Measurements from ENCODE around the gene SOBP. TPM values are rescaled to one million over a fixed set of nuclear protein-coding genes. Genes with fewer than 3 reads are reported as not detected.
A peak's percentile ranks its signal among the peaks of the same experiment; 100 is the strongest.

The SOBP gene
- polyA plus RNA-seq, 3 donors from 2014 or later: not detected

GRCh38 chr6:107657373-107657754 lies 167.4 kb downstream of the SOBP start:
- peaks cover 1 to 11% (median 4%) of the 10 kb centered on the region in 3 donors for H3K27me3 Mint-ChIP-seq (ENCODE audit: low read depth in 3 of 3)
- peak overlapping the region in 2 of 6 donors; percentile 19 to 37 for H3K27ac Mint-ChIP-seq
- H3K4me1 Mint-ChIP-seq: peaks cover 18 to 26% of the 10 kb centered on the region in 2 donors
- H3K36me3 Mint-ChIP-seq: no peaks in the 10 kb centered on the region
- H3K9me3 Mint-ChIP-seq: no peaks in the 10 kb centered on the region
- H3K4me3 Mint-ChIP-seq: peak overlapping the region; percentile 77 to 86 (median 80)
- DNase-seq: no peak

GRCh38 chr6:107657755-107658461 lies 168.0 kb downstream of the SOBP start:
- Mint-ChIP-seq H3K27ac (peak overlapping the region in 4 of 6 donors; percentile 15 to 67 (median 28)), H3K9me3 (no peaks in the 10 kb centered on the region), H3K27me3 (ENCODE audit: low read depth in 3 of 3) (peaks cover 3 to 11% (median 4%) of the 10 kb centered on the region in 3 donors), H3K4me3 (peak overlapping the region; percentile 77 to 86 (median 80)), H3K4me1 (peaks cover 18 to 26% of the 10 kb centered on the region in 2 donors), H3K36me3 (no peaks in the 10 kb centered on the region)
- DNase-seq: peak; percentile 21 to 35 (median 26)

GRCh38 chr6:107658920-107659865 lies 169.3 kb downstream of the SOBP start:
- no peaks in the 10 kb centered on the region for H3K9me3 Mint-ChIP-seq
- peaks cover 3 to 11% (median 4%) of the 10 kb centered on the region in 3 donors for H3K27me3 Mint-ChIP-seq (ENCODE audit: low read depth in 3 of 3)
- H3K4me3 Mint-ChIP-seq: no peak overlapping the region
- no peaks in the 10 kb centered on the region for H3K36me3 Mint-ChIP-seq
- no peak for DNase-seq
- H3K27ac Mint-ChIP-seq: no peak overlapping the region
- H3K4me1 Mint-ChIP-seq: peaks cover 18 to 26% of the 10 kb centered on the region in 2 donors

GRCh38 chr6:107660839-107661238 lies 170.9 kb downstream of the SOBP start:
- no peaks in the 10 kb centered on the region for H3K9me3 Mint-ChIP-seq
- H3K36me3 Mint-ChIP-seq: no peaks in the 10 kb centered on the region
- H3K27ac Mint-ChIP-seq: no peak overlapping the region
- H3K4me1 Mint-ChIP-seq: peaks cover 18 to 26% of the 10 kb centered on the region in 2 donors
- peaks cover 3 to 7% (median 4%) of the 10 kb centered on the region in 3 donors for H3K27me3 Mint-ChIP-seq (ENCODE audit: low read depth in 3 of 3)
- no peak overlapping the region for H3K4me3 Mint-ChIP-seq
- no peak for DNase-seq

GRCh38 chr6:107661291-107661690 lies 171.4 kb downstream of the SOBP start:
- no peaks in the 10 kb centered on the region for H3K36me3 Mint-ChIP-seq
- H3K27me3 Mint-ChIP-seq (ENCODE audit: low read depth in 3 of 3): peaks cover 3 to 7% (median 4%) of the 10 kb centered on the region in 3 donors
- no peak overlapping the region for H3K27ac Mint-ChIP-seq
- no peak for DNase-seq
- H3K4me1 Mint-ChIP-seq: peaks cover 18 to 26% of the 10 kb centered on the region in 2 donors
- H3K9me3 Mint-ChIP-seq: no peaks in the 10 kb centered on the region
- no peak overlapping the region for H3K4me3 Mint-ChIP-seq

GRCh38 chr6:107662333-107662732 lies 172.4 kb downstream of the SOBP start:
- DNase-seq: no peak
- Mint-ChIP-seq H3K4me1 (peaks cover 11 to 16% of the 10 kb centered on the region in 2 donors), H3K27ac (no peak overlapping the region), H3K36me3 (no peaks in the 10 kb centered on the region), H3K9me3 (no peaks in the 10 kb centered on the region), H3K4me3 (no peak overlapping the region), H3K27me3 (ENCODE audit: low read depth in 3 of 3) (peaks cover 3 to 4% (median 4%) of the 10 kb centered on the region in 3 donors)

GRCh38 chr6:107663308-107663707 lies 173.4 kb downstream of the SOBP start:
- H3K27me3 Mint-ChIP-seq (ENCODE audit: low read depth in 3 of 3): peaks cover 0 to 4% (median 3%) of the 10 kb centered on the region in 3 donors
- no peaks in the 10 kb centered on the region for H3K36me3 Mint-ChIP-seq
- DNase-seq: no peak
- H3K27ac Mint-ChIP-seq: no peak overlapping the region
- no peak overlapping the region for H3K4me3 Mint-ChIP-seq
- H3K9me3 Mint-ChIP-seq: no peaks in the 10 kb centered on the region
- H3K4me1 Mint-ChIP-seq: peaks cover 1 to 6% of the 10 kb centered on the region in 2 donors

- H3K4me3 Mint-ChIP-seq: no peak overlapping the region
- H3K9me3 Mint-ChIP-seq: no peaks in the 10 kb centered on the region
- no peak for DNase-seq
- H3K4me1 Mint-ChIP-seq: peaks cover 0 to 1% of the 10 kb centered on the region in 2 donors
- no peaks in the 10 kb centered on the region for H3K36me3 Mint-ChIP-seq
- no peak overlapping the region for H3K27ac Mint-ChIP-seq
- peaks cover 0 to 4% (median 3%) of the 10 kb centered on the region in 3 donors for H3K27me3 Mint-ChIP-seq (ENCODE audit: low read depth in 3 of 3)
Observed at GRCh38 chr6:107665382-107665781, 175.5 kb downstream of the SOBP start.

GRCh38 chr6:107666084-107666980 lies 176.4 kb downstream of the SOBP start:
- no peak overlapping the region for H3K27ac Mint-ChIP-seq
- H3K4me1 Mint-ChIP-seq: peaks cover 0 to 1% of the 10 kb centered on the region in 2 donors

GRCh38 chr6:107666981-107667601 lies 177.2 kb downstream of the SOBP start:
- no peak overlapping the region for H3K4me3 Mint-ChIP-seq
- H3K27me3 Mint-ChIP-seq (ENCODE audit: low read depth in 3 of 3): peaks cover 0 to 5% (median 2%) of the 10 kb centered on the region in 3 donors
- H3K4me1 Mint-ChIP-seq: peaks cover 0 to 1% of the 10 kb centered on the region in 2 donors
- no peaks in the 10 kb centered on the region for H3K36me3 Mint-ChIP-seq
- no peak for DNase-seq
- no peak overlapping the region for H3K27ac Mint-ChIP-seq
- H3K9me3 Mint-ChIP-seq: no peaks in the 10 kb centered on the region

More at GRCh38 chr6:107666084-107666980, 176.4 kb downstream of the SOBP start:
- no peak for DNase-seq
- Mint-ChIP-seq H3K9me3 (no peaks in the 10 kb centered on the region), H3K36me3 (no peaks in the 10 kb centered on the region), H3K4me3 (no peak overlapping the region), H3K27me3 (ENCODE audit: low read depth in 3 of 3) (peaks cover 0 to 3% (median 2%) of the 10 kb centered on the region in 3 donors)

- H3K36me3 Mint-ChIP-seq: no peaks in the 10 kb centered on the region
- H3K4me3 Mint-ChIP-seq: no peak overlapping the region
- H3K27ac Mint-ChIP-seq: no peak overlapping the region
- DNase-seq: no peak
- no peaks in the 10 kb centered on the region for H3K9me3 Mint-ChIP-seq
- H3K27me3 Mint-ChIP-seq (ENCODE audit: low read depth in 3 of 3): peaks cover 0 to 4% (median 2%) of the 10 kb centered on the region in 3 donors
- H3K4me1 Mint-ChIP-seq: peaks cover 0 to 1% of the 10 kb centered on the region in 2 donors
Observed at GRCh38 chr6:107667790-107668189, 177.9 kb downstream of the SOBP start.

- Mint-ChIP-seq H3K36me3 (no peaks in the 10 kb centered on the region), H3K27ac (no peak overlapping the region), H3K4me3 (no peak overlapping the region)
Observed at GRCh38 chr6:107668743-107669474, 179.0 kb downstream of the SOBP start.

More at GRCh38 chr6:107668743-107669474, 179.0 kb downstream of the SOBP start:
- no peak for DNase-seq
- H3K4me1 Mint-ChIP-seq: peaks cover 0 to 1% of the 10 kb centered on the region in 2 donors
- no peaks in the 10 kb centered on the region for H3K9me3 Mint-ChIP-seq
- H3K27me3 Mint-ChIP-seq (ENCODE audit: low read depth in 3 of 3): peaks cover 0 to 4% (median 2%) of the 10 kb centered on the region in 3 donors

All from immature natural killer cell (primary cell).